Body of pancreas (tissue), 4 donors: ENCODE measurements around the gene ADIPOR2. TPM values are rescaled to one million over a fixed set of nuclear protein-coding genes. Genes with fewer than 3 reads are reported as not detected.

Experiments
- ATAC-seq: fragments of 150-250 bp; one replicate; pipeline ENCODE4 v1.9.1; 2016
- DNase-seq, 4 donors: peaks; one replicate each; pipeline ENCODE4 v3.0.0-alpha.2; 2019
- H3K27ac ChIP-seq, 4 donors: fragments of 200-600 bp; sonication (generic); 1 replicate in 3 of 4; 2 replicates in 1 of 4; pipeline versions ENCODE4 v1.5.1 to v1.6.1; 2016 to 2019; ENCODE audit warnings: mild to moderate bottlenecking in 1 of 4, mixed read lengths in 1 of 4, moderate library complexity in 1 of 4
- H3K27me3 ChIP-seq, 2 donors: fragments of 200-600 bp; sonication (generic); one replicate each; pipeline ENCODE4 v1.6.0; 2016; ENCODE audit warnings: mild to moderate bottlenecking in 1 of 2
- H3K36me3 ChIP-seq, 2 donors: fragments of 200-600 bp; sonication (generic); replicated peaks in 1 of 2; 2 replicates each; pipeline ENCODE4 v1.5.1; 2016; ENCODE audit warnings: low read depth in 2 of 2; ENCODE audit not compliant: insufficient read depth in 1 of 2
- H3K4me1 ChIP-seq: fragments of 200-600 bp; sonication (generic); one replicate; pipeline ENCODE4 v1.6.0; 2016
- H3K4me3 ChIP-seq, 2 donors: fragments of 200-600 bp; sonication (generic); 1 replicate in 1 of 2; 2 replicates in 1 of 2; pipeline ENCODE4 v1.5.1; 2016 to 2019
- H3K9me3 ChIP-seq, 3 donors: fragments of 200-600 bp; sonication (generic); 1 replicate in 2 of 3; 2 replicates in 1 of 3; pipeline ENCODE4 v1.5.1; 2016
- POLR2A ChIP-seq, 3 donors: fragments of 450-650 bp; IDR thresholded peaks; one replicate each; pipeline ENCODE4 v1.6.1; 2016; ENCODE audit warnings: antibody characterized with exemption in 3 of 3, mild to moderate bottlenecking in 2 of 3
- WGBS, 2 donors: methylation state at CpG; one replicate each; pipeline ENCODE4 v1.1.5; 2017; 5-methylcytosine and 5-hydroxymethylcytosine counted together
- intact Hi-C: fragments of 100-400 bp; cut with DNase I; formaldehyde crosslinking; loops from one replicate; pipeline ENCODE4 v1.15.1; 2023
- total RNA-seq, 2 donors: library from RNA; depleted of rRNA; stranded (reverse); fragments of >200 nt; gene quantifications; one replicate each; pipeline ENCODE4 v1.1.0, GENCODE V29; 2016
- TF ChIP-seq, protein P1 (sequence below), 7 experiments: fragments of 450-650 bp in 4 of 7; fragments of 200-600 bp in 3 of 7; sonication (generic) in 3 of 7; IDR thresholded peaks; one replicate each; pipeline ENCODE4 v1.5.1; 2016 to 2019; ENCODE audit warnings: antibody characterized with exemption in 7 of 7

The ADIPOR2 gene, protein sequence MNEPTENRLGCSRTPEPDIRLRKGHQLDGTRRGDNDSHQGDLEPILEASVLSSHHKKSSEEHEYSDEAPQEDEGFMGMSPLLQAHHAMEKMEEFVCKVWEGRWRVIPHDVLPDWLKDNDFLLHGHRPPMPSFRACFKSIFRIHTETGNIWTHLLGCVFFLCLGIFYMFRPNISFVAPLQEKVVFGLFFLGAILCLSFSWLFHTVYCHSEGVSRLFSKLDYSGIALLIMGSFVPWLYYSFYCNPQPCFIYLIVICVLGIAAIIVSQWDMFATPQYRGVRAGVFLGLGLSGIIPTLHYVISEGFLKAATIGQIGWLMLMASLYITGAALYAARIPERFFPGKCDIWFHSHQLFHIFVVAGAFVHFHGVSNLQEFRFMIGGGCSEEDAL
- 10 to 100 TPM; 16.8 to 20.5 TPM for total RNA-seq

DNA sequence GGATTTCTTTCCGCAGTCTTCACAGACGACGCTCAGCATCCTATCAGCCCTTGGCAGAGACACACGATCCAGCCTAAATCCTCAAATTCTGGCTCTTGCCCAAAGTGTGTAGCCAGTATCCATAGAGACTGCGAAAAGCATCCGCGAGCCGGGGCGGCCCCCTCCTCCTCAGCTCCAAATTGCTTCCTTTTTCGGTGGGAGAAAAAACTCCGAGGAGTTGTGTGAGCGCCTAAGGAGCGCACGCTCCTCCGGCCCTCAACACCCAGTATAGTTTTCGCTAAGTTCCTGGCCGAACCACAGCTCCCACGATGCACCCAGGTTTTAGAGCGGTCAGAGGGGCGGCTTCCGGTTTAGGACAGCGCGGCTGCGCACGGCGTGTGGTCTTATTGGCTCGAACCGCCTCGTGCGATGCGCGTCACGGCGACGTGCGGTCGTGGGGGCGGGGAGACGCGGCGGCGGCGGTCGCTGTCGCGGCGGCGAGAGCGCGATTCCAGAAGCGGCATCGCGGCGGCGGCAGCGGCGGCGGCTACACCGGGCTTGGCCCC is at the start of gene ADIPOR2:
TSS of gene ADIPOR2 (plus strand) at position 493 of the 545 bp plus-strand sequence. CDS start 63,274 bp downstream, outside the sequence.
- intact Hi-C loops: no loop called here
- H3K9me3 ChIP-seq: no peaks in the 10 kb centered on the region
- peaks cover 18% of the 10 kb centered on the region for H3K4me1 ChIP-seq
- H3K27me3 ChIP-seq: no peaks in the 10 kb centered on the region
- TF ChIP-seq, protein P1, sequence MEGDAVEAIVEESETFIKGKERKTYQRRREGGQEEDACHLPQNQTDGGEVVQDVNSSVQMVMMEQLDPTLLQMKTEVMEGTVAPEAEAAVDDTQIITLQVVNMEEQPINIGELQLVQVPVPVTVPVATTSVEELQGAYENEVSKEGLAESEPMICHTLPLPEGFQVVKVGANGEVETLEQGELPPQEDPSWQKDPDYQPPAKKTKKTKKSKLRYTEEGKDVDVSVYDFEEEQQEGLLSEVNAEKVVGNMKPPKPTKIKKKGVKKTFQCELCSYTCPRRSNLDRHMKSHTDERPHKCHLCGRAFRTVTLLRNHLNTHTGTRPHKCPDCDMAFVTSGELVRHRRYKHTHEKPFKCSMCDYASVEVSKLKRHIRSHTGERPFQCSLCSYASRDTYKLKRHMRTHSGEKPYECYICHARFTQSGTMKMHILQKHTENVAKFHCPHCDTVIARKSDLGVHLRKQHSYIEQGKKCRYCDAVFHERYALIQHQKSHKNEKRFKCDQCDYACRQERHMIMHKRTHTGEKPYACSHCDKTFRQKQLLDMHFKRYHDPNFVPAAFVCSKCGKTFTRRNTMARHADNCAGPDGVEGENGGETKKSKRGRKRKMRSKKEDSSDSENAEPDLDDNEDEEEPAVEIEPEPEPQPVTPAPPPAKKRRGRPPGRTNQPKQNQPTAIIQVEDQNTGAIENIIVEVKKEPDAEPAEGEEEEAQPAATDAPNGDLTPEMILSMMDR (IDR thresholded peaks at IDR 0.05): no peak
- peak; percentile 71 to 80 (median 79) for TF ChIP-seq POLR2A (IDR thresholded peaks at IDR 0.05)
- DNase-seq: peak; percentile 95 to 97 (median 96)
- 0 to 1% methylated on average over 7 to 30 of the region's 59 CpGs for WGBS, 2 donors
- peak within 1 kb of the TSS; percentile 65 to 98 for H3K4me3 ChIP-seq
- ATAC-seq: peak; percentile 99
- H3K36me3 ChIP-seq: no peaks in the 10 kb centered on the region
- H3K27ac ChIP-seq: peak within 1 kb of the TSS; percentile 71 to 98 (median 93)

DNA sequence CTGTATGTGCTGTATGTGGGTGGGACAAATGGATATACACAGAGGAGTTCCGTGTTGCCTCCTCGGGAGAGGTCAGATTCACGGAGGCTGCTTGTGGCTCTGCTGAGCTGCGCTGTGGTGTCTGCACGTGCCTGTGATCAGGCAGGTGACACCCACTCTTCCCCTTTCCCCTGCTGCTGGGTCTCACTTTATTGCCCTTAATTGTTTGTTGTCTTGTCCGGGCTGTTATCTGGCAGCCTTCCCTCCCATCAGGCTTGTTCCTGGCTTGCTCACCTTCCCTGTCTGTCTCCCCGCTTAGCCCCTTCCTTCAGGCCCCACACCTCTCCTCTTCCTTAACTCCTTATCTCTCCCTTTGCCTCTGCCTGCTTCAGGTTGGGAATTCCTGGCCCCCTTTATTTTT is 48.4 kb upstream of the ADIPOR2 start:
- H3K27me3 ChIP-seq: no peaks in the 10 kb centered on the region
- WGBS, 2 donors: 75 to 89% methylated on average over 7 of the region's 7 CpGs
- H3K4me1 ChIP-seq: peaks cover 6% of the 10 kb centered on the region
- DNase-seq: no peak
- H3K36me3 ChIP-seq: no peaks in the 10 kb centered on the region
- H3K4me3 ChIP-seq: no peak overlapping the region
- no peak for ATAC-seq
- no peak overlapping the region for H3K27ac ChIP-seq
- no peaks in the 10 kb centered on the region for H3K9me3 ChIP-seq
- intact Hi-C loops: no loop called here
- TF ChIP-seq, protein P1 (IDR thresholded peaks at IDR 0.05): no peak
- no peak for TF ChIP-seq POLR2A (IDR thresholded peaks at IDR 0.05)

DNA sequence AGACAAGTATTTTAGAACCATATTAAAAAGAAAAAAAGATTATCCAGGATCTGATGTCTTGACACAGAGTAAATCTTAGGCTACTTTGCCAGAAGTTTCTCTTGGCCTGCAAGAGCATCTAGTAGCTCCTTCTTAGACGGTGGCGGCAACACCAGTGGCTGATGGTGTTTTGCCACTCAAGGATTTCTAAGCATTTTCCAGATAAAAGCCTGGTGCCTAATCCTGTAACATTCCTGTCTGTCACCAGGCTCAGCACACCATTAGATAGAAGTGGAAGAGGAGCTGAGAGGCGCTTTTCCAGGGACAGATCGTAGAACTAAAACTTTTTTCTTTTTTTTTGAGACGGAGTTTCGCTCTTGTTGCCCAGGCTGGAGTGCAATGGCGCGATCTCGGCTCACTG is 47.8 kb upstream of the ADIPOR2 start:
- H3K27ac ChIP-seq: no peak overlapping the region
- no peak overlapping the region for H3K4me3 ChIP-seq
- TF ChIP-seq POLR2A (IDR thresholded peaks at IDR 0.05): no peak
- TF ChIP-seq, protein P1 (IDR thresholded peaks at IDR 0.05): no peak
- H3K27me3 ChIP-seq: no peaks in the 10 kb centered on the region
- DNase-seq: no peak
- H3K4me1 ChIP-seq: peaks cover 6% of the 10 kb centered on the region
- WGBS, 2 donors: 89% methylated on average over 9 of the region's 9 CpGs
- ATAC-seq: no peak
- no peaks in the 10 kb centered on the region for H3K9me3 ChIP-seq
- H3K36me3 ChIP-seq: no peaks in the 10 kb centered on the region
- intact Hi-C loops: no loop called here

DNA sequence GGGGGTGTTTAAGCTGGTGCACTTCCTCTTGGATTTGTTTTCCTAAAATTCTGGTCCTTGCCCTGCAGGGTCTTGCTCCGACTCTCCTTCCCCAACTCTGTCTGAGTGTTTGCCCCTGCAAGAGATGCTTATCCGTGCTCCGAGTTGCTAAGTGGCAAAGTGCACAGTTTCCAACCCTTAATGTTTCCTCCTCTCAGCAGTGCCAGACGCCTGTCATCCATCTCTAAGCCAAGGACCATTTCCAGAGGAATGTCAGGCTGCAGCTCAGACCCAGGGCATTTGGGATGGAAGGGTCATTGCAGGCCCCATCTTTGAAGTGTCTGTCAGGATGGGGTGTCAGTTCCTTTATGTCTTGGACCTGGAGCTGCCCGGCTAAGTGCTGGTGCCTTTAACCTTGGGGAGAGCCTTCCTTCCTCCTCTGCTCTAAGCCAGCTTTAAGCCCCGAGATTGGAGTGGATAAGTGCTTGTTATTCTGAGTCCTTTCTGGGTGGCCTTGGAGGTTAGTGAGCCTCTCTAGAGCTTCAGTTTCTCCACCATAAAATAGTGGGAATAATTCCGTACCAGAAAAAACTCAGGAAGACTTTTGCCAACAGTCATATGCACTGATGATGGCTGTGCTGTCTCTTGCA is 46.9 kb upstream of the ADIPOR2 start:
- intact Hi-C loops: no loop called here
- Histone ChIP-seq H3K4me3 (no peak overlapping the region), H3K36me3 (no peaks in the 10 kb centered on the region), H3K9me3 (no peaks in the 10 kb centered on the region), H3K27ac (no peak overlapping the region), H3K4me1 (peaks cover 6% of the 10 kb centered on the region), H3K27me3 (no peaks in the 10 kb centered on the region)
- DNase-seq: no peak
- TF ChIP-seq, protein P1 (IDR thresholded peaks at IDR 0.05): no peak
- TF ChIP-seq POLR2A (IDR thresholded peaks at IDR 0.05): no peak
- WGBS, 2 donors: 44 to 66% methylated on average over 7 of the region's 7 CpGs
- no peak for ATAC-seq
